Measurements from ENCODE around the gene IFT122. TPM values are rescaled to one million over a fixed set of nuclear protein-coding genes. Genes with fewer than 3 reads are reported as not detected.

IFT122 gene
- total and polyA plus RNA-seq, 12 donors, result 15.7 to 38.4 (median 23.6) TPM

GRCh38 chr3:129502641-129503408 is 62.8 kb downstream of the IFT122 start:
- no peak overlapping the region for H3K4me3 ChIP-seq
- peak in 1 of 7 donors; percentile 66 for DNase-seq
- H3K9me3 ChIP-seq (replicated peaks in 1 of 3), result no peaks in the 10 kb centered on the region
- WGBS, 4 donors, result 94 to 98% (median 95%) methylated on average over 8 to 18 of the region's 18 CpGs
- TF ChIP-seq POLR2A (IDR thresholded peaks at IDR 0.05) (no peak), CTCF (IDR thresholded peaks at IDR 0.05) (no peak)
- no peaks in the 10 kb centered on the region for H3K36me3 ChIP-seq (replicated peaks in 1 of 2)
- H3K4me1 ChIP-seq (replicated peaks in 1 of 2), result peaks cover 0 to 16% of the 10 kb centered on the region in 2 donors
- H3K27me3 ChIP-seq, result no peaks in the 10 kb centered on the region
- no peak overlapping the region for H3K27ac ChIP-seq
- intact Hi-C loops (cut with DNase I), result loop anchor here in 1 of 2 donors (10.0 kb wide), 1 partner anchor 432 kb away; no protein-coding TSS in a partner anchor

- Histone ChIP-seq H3K36me3 (replicated peaks in 1 of 2) (no peaks in the 10 kb centered on the region), H3K4me1 (replicated peaks in 1 of 2) (peaks cover 0 to 15% of the 10 kb centered on the region in 2 donors), H3K27ac (no peak overlapping the region), H3K4me3 (no peak overlapping the region), H3K27me3 (no peaks in the 10 kb centered on the region), H3K9me3 (replicated peaks in 1 of 3) (no peaks in the 10 kb centered on the region)
- intact Hi-C loops (cut with DNase I), result loop anchor here in 1 of 2 donors (10.0 kb wide), 1 partner anchor 431 kb away; no protein-coding TSS in a partner anchor
- WGBS, 4 donors, result 91 to 94% (median 92%) methylated on average over 12 to 13 of the region's 13 CpGs
- TF ChIP-seq CTCF (IDR thresholded peaks at IDR 0.05) (no peak), POLR2A (IDR thresholded peaks at IDR 0.05) (no peak)
- DNase-seq, result no peak
These were observed 63.7 kb downstream of the IFT122 start for GRCh38 chr3:129503471-129504291.

- no peaks in the 10 kb centered on the region for H3K36me3 ChIP-seq (replicated peaks in 1 of 2)
- TF ChIP-seq CTCF (IDR thresholded peaks at IDR 0.05) (no peak), POLR2A (IDR thresholded peaks at IDR 0.05) (no peak)
- intact Hi-C loops (cut with DNase I), result loop anchor here in 1 of 2 donors (10.0 kb wide), 1 partner anchor 430 kb away; no protein-coding TSS in a partner anchor
These were observed 64.6 kb downstream of the IFT122 start for GRCh38 chr3:129504471-129505100.

GRCh38 chr3:129505341-129505740 is 65.3 kb downstream of the IFT122 start:
- H3K4me3 ChIP-seq, result no peak overlapping the region
- no peaks in the 10 kb centered on the region for H3K27me3 ChIP-seq
- no peak for TF ChIP-seq POLR2A (IDR thresholded peaks at IDR 0.05)
- no peak for TF ChIP-seq CTCF (IDR thresholded peaks at IDR 0.05)
- no peak for DNase-seq
- intact Hi-C loops (cut with DNase I), result loop anchor here in 1 of 2 donors (10.0 kb wide), 1 partner anchor 429 kb away; no protein-coding TSS in a partner anchor
- no peaks in the 10 kb centered on the region for H3K9me3 ChIP-seq (replicated peaks in 1 of 3)
- H3K4me1 ChIP-seq (replicated peaks in 1 of 2), result peaks cover 0 to 7% of the 10 kb centered on the region in 2 donors
- no peaks in the 10 kb centered on the region for H3K36me3 ChIP-seq (replicated peaks in 1 of 2)
- WGBS, 4 donors, result 90 to 94% (median 93%) methylated on average over 6 of the region's 6 CpGs
- no peak overlapping the region for H3K27ac ChIP-seq

More at GRCh38 chr3:129504471-129505100, 64.6 kb downstream of the IFT122 start:
- no peak overlapping the region for H3K4me3 ChIP-seq
- no peaks in the 10 kb centered on the region for H3K27me3 ChIP-seq
- DNase-seq, result peak in 1 of 7 donors; percentile 28
- no peaks in the 10 kb centered on the region for H3K9me3 ChIP-seq (replicated peaks in 1 of 3)
- peaks cover 0 to 7% of the 10 kb centered on the region in 2 donors for H3K4me1 ChIP-seq (replicated peaks in 1 of 2)
- WGBS, 4 donors, result 59 to 71% (median 68%) methylated on average over 5 of the region's 5 CpGs
- H3K27ac ChIP-seq, result no peak overlapping the region
